Mesendoderm (in vitro differentiated cells): ENCODE measurements around the gene KAT14. TPM values are rescaled to one million over a fixed set of nuclear protein-coding genes. Genes with fewer than 3 reads are reported as not detected.
"Not testable (repeated sequence)": the region's sequence is repeated elsewhere in the genome, so short reads cannot be mapped to it uniquely, and the experiment has no call there.

ENCODE experiments used
- DNase-seq: peaks from one replicate; pipeline ENCODE4 v3.0.0; 2013
- H2AK5ac ChIP-seq: 2 replicates; pipeline ENCODE4 v1.6.1; 2013; ENCODE audit warnings: low read length, inconsistent platforms
- H2BK120ac ChIP-seq: 2 replicates; pipeline ENCODE4 v1.6.1; 2013; ENCODE audit warnings: low read depth, mild to moderate bottlenecking, low read length, moderate library complexity, mixed read lengths
- H2BK15ac ChIP-seq: replicated peaks from 2 replicates; pipeline ENCODE4 v1.6.1; 2013; ENCODE audit warnings: low read depth, mild to moderate bottlenecking, moderate library complexity
- H2BK5ac ChIP-seq: 2 replicates; pipeline ENCODE4 v1.6.1; 2013; ENCODE audit warnings: low read length, inconsistent platforms
- H3K18ac ChIP-seq: 2 replicates; pipeline ENCODE4 v1.6.1; 2013; ENCODE audit warnings: mild to moderate bottlenecking, low read length, mixed read lengths
- H3K23ac ChIP-seq: one replicate; pipeline ENCODE4 v1.6.1; 2013; ENCODE audit warnings: low read length
- H3K27ac ChIP-seq: 2 replicates; pipeline ENCODE4 v1.5.1; 2013; ENCODE audit warnings: low read depth, mild to moderate bottlenecking, inconsistent platforms, low read length, moderate library complexity
- H3K27me3 ChIP-seq: 2 replicates; pipeline ENCODE4 v1.6.1; 2013; ENCODE audit warnings: low read length, control low read depth, mild to moderate bottlenecking, inconsistent platforms; ENCODE audit not compliant: insufficient read depth, poor library complexity
- H3K36me3 ChIP-seq: 2 replicates; pipeline ENCODE4 v1.6.1; 2013; ENCODE audit warnings: low read length, inconsistent platforms; ENCODE audit not compliant: control insufficient read depth, insufficient read depth
- H3K4ac ChIP-seq: one replicate; pipeline ENCODE4 v1.6.1; 2013; ENCODE audit warnings: low read depth, mild to moderate bottlenecking, low read length, moderate library complexity
- H3K4me1 ChIP-seq: 2 replicates; pipeline ENCODE4 v1.6.1; 2013; ENCODE audit warnings: low read depth, low read length, inconsistent platforms; ENCODE audit not compliant: control insufficient read depth
- H3K4me2 ChIP-seq: 2 replicates; pipeline ENCODE4 v1.6.1; 2013; ENCODE audit warnings: low read length
- H3K4me3 ChIP-seq: 2 replicates; pipeline ENCODE4 v1.5.1; 2013; ENCODE audit warnings: mild to moderate bottlenecking, low read length
- H3K56ac ChIP-seq: one replicate; pipeline ENCODE4 v1.6.1; 2013; ENCODE audit warnings: low read length
- H3K79me1 ChIP-seq: 2 replicates; pipeline ENCODE4 v1.6.1; 2013; ENCODE audit warnings: low read length, inconsistent platforms
- H3K79me2 ChIP-seq: 2 replicates; pipeline ENCODE4 v1.6.1; 2013; ENCODE audit warnings: mild to moderate bottlenecking, low read length; ENCODE audit not compliant: control insufficient read depth, insufficient read depth
- H3K9ac ChIP-seq: 2 replicates; pipeline ENCODE4 v1.6.1; 2013; ENCODE audit warnings: low read length, inconsistent platforms
- H4K5ac ChIP-seq: one replicate; pipeline ENCODE4 v1.6.1; 2013; ENCODE audit warnings: low read length
- H4K8ac ChIP-seq: one replicate; pipeline ENCODE4 v1.6.1; 2013; ENCODE audit warnings: low read depth, mild to moderate bottlenecking, control low read depth, low read length, moderate library complexity
- WGBS: extraction: QIAGEN DNeasy Blood & Tissue Kit; methylation state at CpG from one replicate; pipeline ENCODE4 v1.1.7; 2013; ENCODE audit warnings: low lambda C conversion rate, missing lambda C conversion rate; ENCODE audit not compliant: insufficient coverage; ENCODE audit errors: extremely low coverage; 5-methylcytosine and 5-hydroxymethylcytosine counted together
- small RNA-seq: library from polyadenylated mRNA; stranded (forward); fragments of <200 nt; extraction: miRNeasy Mini kit (QIAGEN cat#:217004); gene quantifications from one replicate; pipeline ENCODE3, GENCODE V24; 2013; ENCODE audit not compliant: insufficient read depth

The KAT14 gene

GRCh38 chr20:18224968-18225568 is 87.4 kb downstream of the KAT14 start:
- Histone ChIP-seq H3K27me3 (no peaks in the 10 kb centered on the region), H2AK5ac (no peak overlapping the region), H3K4ac (no peak overlapping the region), H3K79me2 (no peaks in the 10 kb centered on the region), H3K79me1 (no peaks in the 10 kb centered on the region), H2BK5ac (no peak overlapping the region), H4K8ac (no peak overlapping the region), H3K9ac (peak overlapping the region; percentile 1), H3K27ac (no peak overlapping the region), H2BK15ac (no peak overlapping the region), H3K18ac (peak overlapping the region; percentile 63), H3K56ac (peak overlapping the region; percentile 6), H3K4me2 (no peak overlapping the region), H3K23ac (no peak overlapping the region), H3K36me3 (no peaks in the 10 kb centered on the region), H3K4me1 (no peaks in the 10 kb centered on the region), H2BK120ac (no peak overlapping the region), H4K5ac (no peak overlapping the region), H3K4me3 (no peak overlapping the region)
- peak; percentile 54 for DNase-seq
- WGBS, result no CpG with 5 or more reads among the region's 9 CpGs

GRCh38 chr20:18225632-18226031 is 88.0 kb downstream of the KAT14 start:
- Histone ChIP-seq H2BK15ac (no peak overlapping the region), H3K27ac (no peak overlapping the region), H3K4me3 (no peak overlapping the region), H3K4me2 (no peak overlapping the region), H3K4ac (no peak overlapping the region), H2BK5ac (no peak overlapping the region), H3K4me1 (no peaks in the 10 kb centered on the region), H3K79me1 (no peaks in the 10 kb centered on the region), H4K5ac (no peak overlapping the region), H3K27me3 (no peaks in the 10 kb centered on the region), H3K56ac (no peak overlapping the region), H3K36me3 (no peaks in the 10 kb centered on the region), H2BK120ac (no peak overlapping the region), H3K18ac (no peak overlapping the region), H2AK5ac (no peak overlapping the region), H3K79me2 (no peaks in the 10 kb centered on the region), H3K9ac (no peak overlapping the region), H3K23ac (no peak overlapping the region), H4K8ac (no peak overlapping the region)
- DNase-seq, result no peak
- WGBS, result no CpG with 5 or more reads among the region's 4 CpGs

- not testable (repeated sequence) for DNase-seq, H2AK5ac ChIP-seq, H2BK15ac ChIP-seq, H3K79me2 ChIP-seq, H3K23ac ChIP-seq, H3K4me3 ChIP-seq, H2BK120ac ChIP-seq, H3K56ac ChIP-seq, H3K4ac ChIP-seq, H3K27me3 ChIP-seq, H3K79me1 ChIP-seq, H3K4me1 ChIP-seq, H4K5ac ChIP-seq, H3K4me2 ChIP-seq, H3K9ac ChIP-seq, H3K27ac ChIP-seq, H3K36me3 ChIP-seq, H4K8ac ChIP-seq, H2BK5ac ChIP-seq, H3K18ac ChIP-seq
- no CpG with 5 or more reads among the region's 28 CpGs for WGBS
These were observed 89.1 kb downstream of the KAT14 start for GRCh38 chr20:18226741-18227140.

- Histone ChIP-seq H3K36me3 (no peaks in the 10 kb centered on the region), H3K56ac (no peak overlapping the region), H4K8ac (no peak overlapping the region), H2BK5ac (no peak overlapping the region), H3K79me2 (no peaks in the 10 kb centered on the region), H3K27ac (no peak overlapping the region), H2BK15ac (no peak overlapping the region), H3K23ac (no peak overlapping the region), H3K18ac (no peak overlapping the region), H2AK5ac (no peak overlapping the region), H3K4me2 (no peak overlapping the region), H3K27me3 (no peaks in the 10 kb centered on the region), H3K79me1 (no peaks in the 10 kb centered on the region), H4K5ac (no peak overlapping the region), H3K9ac (no peak overlapping the region), H3K4me3 (no peak overlapping the region), H3K4ac (no peak overlapping the region), H2BK120ac (no peak overlapping the region), H3K4me1 (no peaks in the 10 kb centered on the region)
- 100% methylated on average over 1 of the region's 3 CpGs for WGBS
- no peak for DNase-seq
These were observed 95.8 kb downstream of the KAT14 start for GRCh38 chr20:18233408-18233943.

Small RNA genes lying within 50 kb of the gene (small RNA-seq; reads per million reads assigned to genes)
- gene RF00019, result not detected
- not detected for gene RNU7-137P
